Stimulated activated CD8-positive, alpha-beta memory T cell treated with anti-CD3 and anti-CD28 coated beads, Interleukin-7, amount 100 ng/mL, for 1 hour (primary cell): ENCODE data around the gene LGALSL.

Source experiments
- DNase-seq, 2 donors: peaks; one replicate each; pipeline ENCODE4 v3.0.0-alpha.2; 2020; ENCODE audit warnings: low read depth in 2 of 2

LGALSL gene

GRCh38 chr2:64471600-64471999 is 17.6 kb downstream of the LGALSL start:
- DNase-seq, result no peak

- DNase-seq, result no peak
Measured at GRCh38 chr2:64472881-64473280, 18.9 kb downstream of the LGALSL start.

- DNase-seq, result no peak
Measured at GRCh38 chr2:64474121-64474571, 20.2 kb downstream of the LGALSL start.

GRCh38 chr2:64474636-64475035 is 20.7 kb downstream of the LGALSL start:
- no peak for DNase-seq

- no peak for DNase-seq
Measured at GRCh38 chr2:64477037-64477436, 23.1 kb downstream of the LGALSL start.

- no peak for DNase-seq
Measured at GRCh38 chr2:64477979-64478378, 24.0 kb downstream of the LGALSL start.

GRCh38 chr2:64478502-64479230 is 24.7 kb downstream of the LGALSL start:
- no peak for DNase-seq

- DNase-seq, result no peak
Measured at GRCh38 chr2:64479259-64480117, 25.5 kb downstream of the LGALSL start.

GRCh38 chr2:64481665-64482064 is 27.7 kb downstream of the LGALSL start:
- no peak for DNase-seq

GRCh38 chr2:64482243-64482642 is 28.3 kb downstream of the LGALSL start:
- DNase-seq, result no peak

GRCh38 chr2:64482765-64483504 is 29.0 kb downstream of the LGALSL start:
- DNase-seq, result no peak

GRCh38 chr2:64485331-64485730 is 31.4 kb downstream of the LGALSL start:
- no peak for DNase-seq

GRCh38 chr2:64485961-64486360 is 32.0 kb downstream of the LGALSL start:
- DNase-seq, result no peak

GRCh38 chr2:64487256-64488049 is 33.5 kb downstream of the LGALSL start:
- DNase-seq, result no peak

- DNase-seq, result peak; percentile 63 to 79
Measured at GRCh38 chr2:64488050-64488974, 34.4 kb downstream of the LGALSL start.

- DNase-seq, result no peak
Measured at GRCh38 chr2:64489081-64489751, 35.3 kb downstream of the LGALSL start.

- DNase-seq, result no peak
Measured at GRCh38 chr2:64491426-64491825, 37.5 kb downstream of the LGALSL start.

- DNase-seq, result no peak
Measured at GRCh38 chr2:64492272-64492671, 38.3 kb downstream of the LGALSL start.

- no peak for DNase-seq
Measured at GRCh38 chr2:64492821-64493220, 38.9 kb downstream of the LGALSL start.

- DNase-seq, result no peak
Measured at GRCh38 chr2:64493788-64494187, 39.8 kb downstream of the LGALSL start.
